Measurements from ENCODE around the gene AAK1. TPM values are rescaled to one million over a fixed set of nuclear protein-coding genes. Genes with fewer than 3 reads are reported as not detected.

The AAK1 gene
- total and polyA plus RNA-seq, 10 of the 15 experiments (the other 5 are each of a cell fraction or from before 2014, with no cell fraction given): 2.9 to 41.4 (median 17.5) TPM

DNA sequence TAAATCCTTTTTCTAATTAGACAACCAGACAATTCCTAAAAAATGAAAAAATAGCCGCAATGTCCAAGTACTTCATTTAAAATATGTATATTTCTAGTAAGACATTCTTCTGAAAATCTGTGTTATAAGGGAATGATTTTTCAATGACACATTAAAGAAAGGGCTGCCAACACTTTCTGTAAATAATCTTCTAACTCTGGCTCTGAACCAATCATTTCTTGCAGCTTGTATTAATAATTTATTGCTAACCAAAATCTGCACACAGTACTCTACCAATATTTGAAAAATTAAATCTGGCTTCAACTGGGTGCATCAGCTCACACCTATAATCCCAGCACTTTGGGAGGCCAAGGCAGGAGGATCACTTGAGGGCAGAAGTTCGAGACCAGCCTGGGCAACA is 214.6 kb downstream of the AAK1 start (continued):
- TF ChIP-seq, protein P1, sequence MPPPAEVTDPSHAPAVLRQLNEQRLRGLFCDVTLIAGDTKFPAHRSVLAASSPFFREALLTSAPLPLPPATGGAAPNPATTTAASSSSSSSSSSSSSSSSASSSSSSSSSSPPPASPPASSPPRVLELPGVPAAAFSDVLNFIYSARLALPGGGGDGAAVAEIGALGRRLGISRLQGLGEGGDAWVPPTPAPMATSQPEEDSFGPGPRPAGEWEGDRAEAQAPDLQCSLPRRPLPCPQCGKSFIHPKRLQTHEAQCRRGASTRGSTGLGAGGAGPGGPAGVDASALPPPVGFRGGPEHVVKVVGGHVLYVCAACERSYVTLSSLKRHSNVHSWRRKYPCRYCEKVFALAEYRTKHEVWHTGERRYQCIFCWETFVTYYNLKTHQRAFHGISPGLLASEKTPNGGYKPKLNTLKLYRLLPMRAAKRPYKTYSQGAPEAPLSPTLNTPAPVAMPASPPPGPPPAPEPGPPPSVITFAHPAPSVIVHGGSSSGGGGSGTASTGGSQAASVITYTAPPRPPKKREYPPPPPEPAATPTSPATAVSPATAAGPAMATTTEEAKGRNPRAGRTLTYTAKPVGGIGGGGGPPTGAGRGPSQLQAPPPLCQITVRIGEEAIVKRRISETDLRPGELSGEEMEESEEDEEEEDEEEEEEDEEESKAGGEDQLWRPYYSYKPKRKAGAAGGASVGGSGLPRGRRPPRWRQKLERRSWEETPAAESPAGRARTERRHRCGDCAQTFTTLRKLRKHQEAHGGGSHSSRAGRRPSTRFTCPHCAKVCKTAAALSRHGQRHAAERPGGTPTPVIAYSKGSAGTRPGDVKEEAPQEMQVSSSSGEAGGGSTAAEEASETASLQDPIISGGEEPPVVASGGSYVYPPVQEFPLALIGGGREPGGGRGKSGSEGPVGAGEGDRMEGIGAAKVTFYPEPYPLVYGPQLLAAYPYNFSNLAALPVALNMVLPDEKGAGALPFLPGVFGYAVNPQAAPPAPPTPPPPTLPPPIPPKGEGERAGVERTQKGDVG (CRISPR knock-in tag; IDR thresholded peaks at IDR 0.05): no peak
- TF ChIP-seq KDM1A (IDR thresholded peaks at IDR 0.05; ENCODE audit: borderline replicate concordance) (no peak), NFYA (IDR thresholded peaks at IDR 0.05; ENCODE audit: borderline replicate concordance, low read depth, low read length) (no peak), DPF2 (IDR thresholded peaks at IDR 0.05) (no peak)

DNA sequence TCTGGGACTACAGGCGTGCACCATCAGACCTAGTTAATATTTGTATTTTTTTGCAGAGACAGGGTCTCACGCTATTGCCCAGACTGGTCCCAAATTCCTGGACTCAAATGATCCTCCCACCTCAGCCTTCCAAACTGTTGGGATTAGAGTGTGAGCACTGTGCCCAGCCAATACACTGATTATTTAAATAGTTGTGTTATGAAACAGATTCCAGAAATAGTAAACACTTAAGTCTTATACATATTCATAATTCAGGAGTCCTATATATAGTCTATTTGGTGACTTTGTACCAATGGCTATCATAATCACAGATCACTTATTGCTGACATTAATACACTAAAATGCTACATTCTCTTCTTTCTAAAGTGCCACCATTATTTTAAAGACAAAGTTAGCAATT is 219.1 kb downstream of the AAK1 start:
- no peak for ATAC-seq
- FAIRE-seq: peak; percentile 71
- POLR2A ChIA-PET: no interaction called here
- Histone ChIP-seq H4K20me1 (ENCODE audit: control insufficient read depth, insufficient read depth) (no peaks in the 10 kb centered on the region), H3K27ac (ENCODE audit: control insufficient read depth, insufficient read depth) (no peak overlapping the region), H3K4me3 (no peak overlapping the region), H3K4me2 (ENCODE audit: control insufficient read depth, insufficient read depth) (no peak overlapping the region), H3K9ac (ENCODE audit: control insufficient read depth, insufficient read depth, low read length) (no peak overlapping the region), H3K79me2 (ENCODE audit: control insufficient read depth, insufficient read depth, low read length) (no peaks in the 10 kb centered on the region), H3K27me3 (replicated peaks in 1 of 2; ENCODE audit: control insufficient read depth in 2 of 2, insufficient read depth in 2 of 2, low read length in 1 of 2) (no peaks in the 10 kb centered on the region), H2AFZ (ENCODE audit: control insufficient read depth, low read depth, low read length) (no peak overlapping the region), H3K9me3 (replicated peaks; ENCODE audit: control insufficient read depth, insufficient read depth, low read length) (no peaks in the 10 kb centered on the region), H3K4me1 (ENCODE audit: control insufficient read depth, insufficient read depth, low read length) (peaks cover 3% of the 10 kb centered on the region; the same call in 1 of the 2 replicates), H3K36me3 (ENCODE audit: control insufficient read depth in 2 of 2, insufficient read depth in 2 of 2, low read length in 1 of 2) (no peaks in the 10 kb centered on the region; a peak in 2 of 4 replicates)
- DNase-seq (ENCODE audit: low read depth, low spot score): no peak
- WGBS (ENCODE audit: insufficient coverage, insufficient replicate concordance, low lambda C conversion rate, missing lambda C conversion rate): 100% methylated on average over 2 of the region's 2 CpGs
- RAD21 ChIA-PET (ENCODE audit: unreplicated experiment): no interaction called here
- no TSS peak for BruUV-seq (replicated peaks)
- intact Hi-C loops (cut with micrococcal nuclease; ENCODE audit: unreplicated experiment) (no loop called here), in situ Hi-C loops (cut with MboI) (no loop called here)
- no peak for TF ChIP-seq EP300 (IDR thresholded peaks at IDR 0.05; ENCODE audit: borderline replicate concordance in 1 of 2, control insufficient read depth in 1 of 2, low read depth in 2 of 2, low read length in 2 of 2)
- TF ChIP-seq RCOR1 (conservative IDR thresholded peaks at IDR 0.05; ENCODE audit: low read depth, low read length): no peak
- TF ChIP-seq, protein P2, sequence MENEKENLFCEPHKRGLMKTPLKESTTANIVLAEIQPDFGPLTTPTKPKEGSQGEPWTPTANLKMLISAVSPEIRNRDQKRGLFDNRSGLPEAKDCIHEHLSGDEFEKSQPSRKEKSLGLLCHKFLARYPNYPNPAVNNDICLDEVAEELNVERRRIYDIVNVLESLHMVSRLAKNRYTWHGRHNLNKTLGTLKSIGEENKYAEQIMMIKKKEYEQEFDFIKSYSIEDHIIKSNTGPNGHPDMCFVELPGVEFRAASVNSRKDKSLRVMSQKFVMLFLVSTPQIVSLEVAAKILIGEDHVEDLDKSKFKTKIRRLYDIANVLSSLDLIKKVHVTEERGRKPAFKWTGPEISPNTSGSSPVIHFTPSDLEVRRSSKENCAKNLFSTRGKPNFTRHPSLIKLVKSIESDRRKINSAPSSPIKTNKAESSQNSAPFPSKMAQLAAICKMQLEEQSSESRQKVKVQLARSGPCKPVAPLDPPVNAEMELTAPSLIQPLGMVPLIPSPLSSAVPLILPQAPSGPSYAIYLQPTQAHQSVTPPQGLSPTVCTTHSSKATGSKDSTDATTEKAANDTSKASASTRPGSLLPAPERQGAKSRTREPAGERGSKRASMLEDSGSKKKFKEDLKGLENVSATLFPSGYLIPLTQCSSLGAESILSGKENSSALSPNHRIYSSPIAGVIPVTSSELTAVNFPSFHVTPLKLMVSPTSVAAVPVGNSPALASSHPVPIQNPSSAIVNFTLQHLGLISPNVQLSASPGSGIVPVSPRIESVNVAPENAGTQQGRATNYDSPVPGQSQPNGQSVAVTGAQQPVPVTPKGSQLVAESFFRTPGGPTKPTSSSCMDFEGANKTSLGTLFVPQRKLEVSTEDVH (IDR thresholded peaks at IDR 0.05; ENCODE audit: low read depth, partially characterized antibody): no peak
- TF ChIP-seq BCL11A (IDR thresholded peaks at IDR 0.05; ENCODE audit: low read depth, low read length): no peak
- no peak for TF ChIP-seq FOXK2 (IDR thresholded peaks at IDR 0.05)
- no peak for TF ChIP-seq LARP7 (IDR thresholded peaks at IDR 0.05)
- TF ChIP-seq MYC (IDR thresholded peaks at IDR 0.05; ENCODE audit: insufficient read depth, insufficient read length, insufficient replicate concordance, low read length, severe bottlenecking): no peak
- no peak for TF ChIP-seq SP1 (IDR thresholded peaks at IDR 0.05; ENCODE audit: low read depth, low read length)
- CTCF ChIA-PET: interaction anchor here (1.7 kb wide), 1 partner anchor 12 kb away, joined by 6 read pairs; the partner anchor contains the start of gene NFU1
- SMC1A ChIA-PET (ENCODE audit: uncharacterized antibody, unreplicated experiment): no interaction called here

All from GM12878 (cell line).